GM12865 (cell line): ENCODE measurements around the gene SMARCD1.

Experiments
- DNase-seq: peaks from one replicate; pipeline ENCODE4 v3.0.0; 2010; ENCODE audit warnings: low read depth
- H3K4me3 ChIP-seq: 2 replicates; pipeline ENCODE4 v1.5.1; 2011; ENCODE audit warnings: mild to moderate bottlenecking, low read depth, low read length, control low read depth
- CTCF ChIP-seq: IDR thresholded peaks from 2 replicates; pipeline ENCODE4 v1.5.1; 2011; ENCODE audit warnings: low read length, control low read depth, low read depth, inconsistent platforms; ENCODE audit not compliant: insufficient read depth; ENCODE audit errors: missing control alignments

SMARCD1 gene

DNA sequence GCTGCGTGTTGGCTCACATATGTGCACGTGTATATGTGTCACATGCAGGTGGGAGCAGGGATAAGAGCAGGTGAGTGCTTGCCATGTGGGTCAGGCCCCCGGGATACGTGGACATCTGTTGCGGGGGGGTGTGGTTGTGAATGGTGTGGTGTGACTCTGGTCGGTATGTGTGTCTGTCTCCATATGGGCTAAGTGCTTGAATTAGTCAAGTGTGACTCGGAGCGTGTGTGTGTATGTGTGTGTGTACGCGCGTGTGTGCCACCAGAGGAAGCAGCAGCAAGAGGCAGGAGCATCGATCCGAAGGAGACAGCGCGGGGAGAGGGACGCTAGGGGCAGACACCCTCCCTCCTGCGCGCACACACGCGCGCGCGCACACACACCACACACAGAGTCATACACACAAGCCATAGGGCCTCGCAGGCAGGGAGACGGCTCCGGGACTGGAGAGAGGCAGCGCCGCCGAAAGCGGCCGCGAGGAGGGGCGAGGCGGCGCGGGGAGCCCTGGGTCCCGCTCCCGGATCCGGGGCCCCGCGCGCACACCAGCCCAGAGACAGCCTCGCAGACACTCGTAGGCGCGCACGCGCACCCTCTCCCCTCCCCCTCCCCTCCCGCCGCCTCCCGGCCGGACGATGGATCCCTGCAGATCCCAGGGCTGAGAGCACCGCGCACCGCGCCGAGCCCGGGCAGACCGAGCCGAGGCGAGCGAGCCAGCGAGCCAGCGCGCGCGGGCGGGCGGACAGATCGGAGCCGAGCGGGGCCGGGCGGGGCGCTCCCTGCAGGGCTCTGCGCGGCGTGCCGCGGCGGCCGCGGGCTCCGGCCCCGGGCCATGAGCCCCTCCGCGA is 27.9 kb upstream of the SMARCD1 start, which contains the start of gene ASIC1:
ASIC1 (plus strand) TSS at position 597 of the 842 bp plus-strand sequence. CDS start 1,171 bp downstream, outside the sequence.
- no peak for TF ChIP-seq CTCF

DNA sequence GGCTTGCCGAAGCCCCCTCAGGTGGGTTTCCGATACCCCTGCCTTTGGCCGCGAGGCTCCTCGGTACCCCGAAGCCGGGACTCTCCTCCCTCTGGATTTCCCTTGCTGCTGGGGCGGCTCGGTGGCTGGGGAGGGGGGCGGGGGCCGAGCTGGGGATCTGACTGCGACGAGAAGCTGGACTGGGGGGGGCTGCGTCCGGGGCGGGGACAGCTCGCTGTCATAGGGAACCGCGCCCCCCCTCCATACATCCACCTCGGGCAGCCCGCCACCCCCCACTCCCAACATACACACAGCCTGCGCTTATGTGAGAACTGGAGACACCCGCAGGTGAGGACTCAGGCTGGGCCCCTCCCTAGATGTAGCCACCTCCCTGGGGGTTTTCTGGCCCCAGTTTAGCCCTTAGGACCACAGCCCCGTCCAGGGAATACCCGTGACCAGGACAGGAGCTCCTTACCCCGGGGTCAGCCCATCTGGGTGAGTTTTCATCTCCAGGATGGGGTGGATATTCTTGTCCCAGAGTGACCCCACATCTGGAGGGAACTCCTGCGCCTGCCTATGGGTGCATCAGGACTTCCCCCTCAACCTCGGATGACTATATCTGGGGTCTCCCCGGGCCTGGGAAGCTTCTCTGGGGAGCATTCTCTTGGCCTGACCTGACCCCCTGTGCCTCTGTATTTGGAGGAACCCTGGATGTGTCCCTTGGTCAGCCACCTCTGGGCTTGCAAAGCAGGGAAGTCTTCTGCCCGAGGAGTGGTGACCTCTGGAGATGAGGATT is 27.1 kb upstream of the SMARCD1 start:
- TF ChIP-seq CTCF, result no peak
- no peak for DNase-seq
- H3K4me3 ChIP-seq, result peak overlapping the region; percentile 37

More for the DNA sequence above, 27.9 kb upstream of the SMARCD1 start, which contains the start of gene ASIC1:
- peak within 1 kb of the TSS; percentile 37 for H3K4me3 ChIP-seq
- DNase-seq, result peak; percentile 26

DNA sequence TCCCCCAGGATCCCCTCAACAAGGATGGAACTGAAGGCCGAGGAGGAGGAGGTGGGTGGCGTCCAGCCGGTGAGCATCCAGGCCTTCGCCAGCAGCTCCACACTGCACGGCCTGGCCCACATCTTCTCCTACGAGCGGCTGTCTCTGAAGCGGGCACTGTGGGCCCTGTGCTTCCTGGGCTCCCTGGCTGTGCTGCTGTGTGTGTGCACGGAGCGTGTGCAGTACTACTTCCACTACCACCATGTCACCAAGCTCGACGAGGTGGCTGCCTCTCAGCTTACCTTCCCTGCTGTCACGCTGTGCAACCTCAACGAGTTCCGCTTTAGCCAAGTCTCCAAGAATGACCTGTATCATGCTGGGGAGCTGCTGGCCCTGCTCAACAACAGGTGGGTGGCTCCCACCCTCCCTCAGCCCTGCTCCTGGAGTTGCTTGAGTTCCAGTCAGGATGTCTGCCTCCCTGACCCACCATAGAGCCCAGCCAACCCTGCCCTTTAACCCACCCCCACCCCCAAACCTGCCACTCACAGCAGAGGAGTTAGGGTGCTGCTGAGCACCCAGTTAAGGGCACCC is 26.3 kb upstream of the SMARCD1 start:
- DNase-seq, result no peak
- H3K4me3 ChIP-seq, result no peak overlapping the region
- no peak for TF ChIP-seq CTCF

- no peak overlapping the region for H3K4me3 ChIP-seq
- TF ChIP-seq CTCF, result no peak
- DNase-seq, result peak; percentile 30
These were observed 25.6 kb upstream of the SMARCD1 start for GRCh38 chr12:50059440-50060119.

GRCh38 chr12:50060120-50060468 is 25.0 kb upstream of the SMARCD1 start:
- no peak overlapping the region for H3K4me3 ChIP-seq
- no peak for DNase-seq
- TF ChIP-seq CTCF, result no peak

DNA sequence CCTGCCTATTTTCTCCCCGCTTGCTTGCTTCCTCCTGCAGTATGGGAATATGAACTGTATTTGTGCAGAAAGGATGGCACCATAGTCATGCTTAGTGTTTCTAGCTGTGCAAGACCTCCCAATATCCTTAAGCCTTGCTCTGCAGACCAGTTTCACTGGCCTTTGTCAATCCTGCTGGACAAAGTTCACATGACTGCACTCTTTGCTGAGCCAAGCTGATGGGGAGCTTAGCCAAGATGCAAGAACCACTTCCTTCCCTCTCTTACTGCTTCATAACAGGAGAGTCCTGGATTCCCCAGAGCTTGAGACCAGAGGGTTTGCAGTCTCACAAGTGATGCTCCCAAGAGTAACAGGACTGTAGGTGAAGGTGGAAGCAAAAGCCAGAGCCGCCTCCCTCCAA is 24.0 kb upstream of the SMARCD1 start:
- no peak for TF ChIP-seq CTCF
- DNase-seq, result no peak
- no peak overlapping the region for H3K4me3 ChIP-seq
